Right kidney (tissue), 9 donors: ENCODE data around the gene PTPN18.
"Not testable (repeated sequence)": the region's sequence is repeated elsewhere in the genome, so short reads cannot be mapped to it uniquely, and the experiment has no call there.

Experiments used
- DNase-seq: peaks from one replicate; pipeline ENCODE4 v3.0.0-alpha.2; 2016
- long read RNA-seq, 8 donors: transcript quantifications; one replicate each; lab custom pipeline, GENCODE V29; 2026

Gene PTPN18, protein sequence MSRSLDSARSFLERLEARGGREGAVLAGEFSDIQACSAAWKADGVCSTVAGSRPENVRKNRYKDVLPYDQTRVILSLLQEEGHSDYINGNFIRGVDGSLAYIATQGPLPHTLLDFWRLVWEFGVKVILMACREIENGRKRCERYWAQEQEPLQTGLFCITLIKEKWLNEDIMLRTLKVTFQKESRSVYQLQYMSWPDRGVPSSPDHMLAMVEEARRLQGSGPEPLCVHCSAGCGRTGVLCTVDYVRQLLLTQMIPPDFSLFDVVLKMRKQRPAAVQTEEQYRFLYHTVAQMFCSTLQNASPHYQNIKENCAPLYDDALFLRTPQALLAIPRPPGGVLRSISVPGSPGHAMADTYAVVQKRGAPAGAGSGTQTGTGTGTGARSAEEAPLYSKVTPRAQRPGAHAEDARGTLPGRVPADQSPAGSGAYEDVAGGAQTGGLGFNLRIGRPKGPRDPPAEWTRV
- long read RNA-seq, donor 1, partial matches to known transcripts: 0 of 6 reads
- long read RNA-seq, donor 1, other reads (novel, unspliced or antisense): 0 of 6 reads
- long read RNA-seq, donor 2, partial matches to known transcripts: 0 of 6 reads
- long read RNA-seq, donor 2, other reads (novel, unspliced or antisense): 0 of 6 reads
- long read RNA-seq, donor 3, partial matches to known transcripts: 0 of 9 reads
- long read RNA-seq, donor 3, other reads (novel, unspliced or antisense): 0 of 9 reads
- long read RNA-seq, donor 4, transcript PTPN18-211 (3 exons, 1,394 nt): major isoform, 8 of 13 reads
- long read RNA-seq, donor 4, transcript PTPN18-207 (2 exons, 1,717 nt): minor isoform, 5 of 13 reads
- long read RNA-seq, donor 4, partial matches to known transcripts: 0 of 13 reads
- long read RNA-seq, donor 4, other reads (novel, unspliced or antisense): 0 of 13 reads
- long read RNA-seq, donor 5, partial matches to known transcripts: 0 of 8 reads
- long read RNA-seq, donor 5, other reads (novel, unspliced or antisense): 0 of 8 reads
- long read RNA-seq, donor 6, partial matches to known transcripts: 11 of 18 reads
- long read RNA-seq, donor 6, other reads (novel, unspliced or antisense): 0 of 18 reads
- long read RNA-seq, donor 7, partial matches to known transcripts: 50 of 59 reads
- long read RNA-seq, donor 7, other reads (novel, unspliced or antisense): 0 of 59 reads
- long read RNA-seq, donor 8, transcript PTPN18-207 (2 exons, 1,717 nt): major isoform, 5 of 8 reads
- long read RNA-seq, donor 8, partial matches to known transcripts: 0 of 8 reads
- long read RNA-seq, donor 8, other reads (novel, unspliced or antisense): 0 of 8 reads

DNA sequence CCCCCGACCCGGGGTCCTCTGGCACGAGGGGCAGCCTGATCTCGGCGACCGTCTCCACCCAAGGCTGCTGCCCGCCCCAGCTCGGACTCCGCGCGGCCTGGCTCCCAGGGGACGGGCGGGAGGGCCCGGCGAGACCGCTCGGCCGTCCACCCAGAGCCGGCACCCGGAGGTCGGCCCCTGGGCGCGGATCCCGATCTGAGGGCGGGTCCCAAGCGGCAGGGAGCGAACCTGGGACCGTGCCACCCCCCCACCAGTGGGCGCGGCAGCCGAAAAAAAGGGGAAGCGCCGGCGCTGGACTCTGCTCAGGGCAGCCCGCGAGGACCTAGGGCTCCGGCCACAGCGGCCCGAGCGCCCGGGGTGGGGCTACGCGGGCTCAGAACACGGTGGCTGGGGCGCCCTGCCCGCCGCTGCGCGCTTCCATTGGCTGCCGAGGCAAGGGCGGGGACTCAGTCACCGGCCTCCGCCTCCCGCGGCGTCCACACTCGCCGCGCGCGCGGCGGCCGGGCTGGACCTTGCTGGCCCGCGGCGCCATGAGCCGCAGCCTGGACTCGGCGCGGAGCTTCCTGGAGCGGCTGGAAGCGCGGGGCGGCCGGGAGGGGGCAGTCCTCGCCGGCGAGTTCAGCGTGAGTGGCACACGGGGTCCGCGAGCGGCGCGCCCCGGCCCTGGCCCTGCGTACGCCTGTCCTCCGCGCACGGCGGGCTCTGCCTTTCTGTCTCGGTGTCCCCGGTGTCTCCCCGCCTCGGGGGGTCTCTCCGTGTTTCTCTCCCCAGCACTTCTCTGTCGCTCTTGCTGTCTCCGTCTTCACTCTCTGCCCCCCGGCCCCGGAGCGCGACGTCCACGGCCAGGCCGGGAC lies at the start of gene PTPN18:
PTPN18 (plus strand) TSS at position 479 of the 854 bp plus-strand sequence; CDS start at position 531, 52 bp downstream.
- DNase-seq: peak; percentile 87

DNA sequence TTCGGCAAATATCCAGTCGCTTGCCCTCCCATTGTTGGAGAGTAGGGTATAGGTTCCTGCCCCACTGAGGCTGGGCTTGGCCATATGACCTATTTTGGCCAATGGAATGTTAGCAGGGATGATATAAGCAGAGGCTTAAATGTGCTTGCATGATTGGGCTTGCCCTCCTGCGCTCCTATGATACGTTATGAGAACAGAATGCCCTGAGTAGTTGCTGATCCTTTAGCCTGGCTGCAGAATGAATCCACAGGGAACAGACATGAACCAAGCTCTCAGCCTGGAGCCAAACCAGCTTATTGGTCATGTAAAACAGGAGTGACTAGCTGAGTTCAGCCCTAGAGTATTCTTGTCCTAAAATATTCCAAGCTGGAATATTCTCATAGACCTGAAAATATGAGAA lies 48.0 kb upstream of the PTPN18 start:
- DNase-seq: no peak

DNA sequence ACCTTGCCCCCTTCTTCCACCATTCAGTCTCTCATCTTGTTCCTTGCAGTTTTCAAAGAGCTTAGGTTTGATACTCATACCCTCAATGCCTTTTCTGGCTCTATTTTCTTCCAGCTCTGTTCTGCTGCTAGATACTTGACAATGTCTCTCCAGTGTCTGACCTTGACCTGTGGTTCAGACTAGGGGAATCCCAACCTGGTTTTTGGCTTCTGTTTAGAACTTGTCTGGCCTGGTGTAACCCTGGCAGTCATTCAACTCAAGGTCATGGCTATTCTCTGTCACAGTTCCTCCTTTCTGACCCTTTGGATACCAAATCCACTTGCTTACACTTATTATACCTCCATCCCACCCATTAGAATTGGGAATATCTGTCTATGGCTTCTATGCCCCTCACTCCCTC lies 45.0 kb upstream of the PTPN18 start:
- DNase-seq: no peak

DNA sequence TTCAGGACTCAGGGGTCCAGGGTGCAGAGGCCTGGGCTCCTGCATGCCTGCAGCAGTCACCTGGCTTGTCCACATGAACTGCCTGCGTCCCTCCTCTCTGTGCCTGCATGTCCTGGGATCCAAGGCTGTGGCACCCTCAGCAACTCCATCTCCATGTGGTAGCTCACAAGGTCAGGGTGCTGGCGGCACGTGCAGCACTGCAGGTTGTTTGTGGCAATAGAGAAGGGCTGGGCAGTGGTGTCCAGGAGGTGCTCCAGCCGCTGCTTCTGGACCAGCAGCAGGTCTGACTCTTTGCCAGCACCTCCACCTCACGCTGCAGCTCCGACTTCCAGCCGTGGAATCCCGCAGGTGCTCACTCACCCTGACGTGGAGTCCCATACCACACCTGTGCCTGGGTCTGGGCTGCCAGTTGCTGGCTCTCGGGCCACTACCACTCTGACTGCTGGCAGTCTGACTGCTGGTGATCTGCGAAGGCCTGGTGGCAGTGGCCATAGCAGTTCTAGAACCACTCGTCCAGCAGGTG lies 42.0 kb upstream of the PTPN18 start:
- DNase-seq: no peak

DNA sequence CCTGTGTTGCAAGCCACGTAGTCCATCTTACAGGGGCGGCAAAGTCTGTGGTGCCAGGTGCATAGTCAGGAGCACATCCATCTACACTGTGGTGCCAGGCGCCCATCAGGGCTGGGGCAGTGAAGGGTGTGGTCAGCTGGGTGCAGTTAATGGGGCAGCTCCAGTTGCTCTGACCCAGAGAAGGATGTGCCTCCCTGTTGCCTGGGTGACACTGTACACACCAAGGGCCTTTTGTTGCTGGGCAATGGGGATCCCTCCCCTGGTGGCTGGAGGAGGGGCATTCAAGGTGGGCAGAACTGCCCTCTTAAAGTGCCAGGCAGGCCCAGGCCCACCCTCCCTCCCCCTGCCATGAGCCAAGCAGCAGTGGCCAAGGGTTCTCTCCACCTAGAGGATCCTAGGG lies 41.5 kb upstream of the PTPN18 start:
- no peak for DNase-seq

DNA sequence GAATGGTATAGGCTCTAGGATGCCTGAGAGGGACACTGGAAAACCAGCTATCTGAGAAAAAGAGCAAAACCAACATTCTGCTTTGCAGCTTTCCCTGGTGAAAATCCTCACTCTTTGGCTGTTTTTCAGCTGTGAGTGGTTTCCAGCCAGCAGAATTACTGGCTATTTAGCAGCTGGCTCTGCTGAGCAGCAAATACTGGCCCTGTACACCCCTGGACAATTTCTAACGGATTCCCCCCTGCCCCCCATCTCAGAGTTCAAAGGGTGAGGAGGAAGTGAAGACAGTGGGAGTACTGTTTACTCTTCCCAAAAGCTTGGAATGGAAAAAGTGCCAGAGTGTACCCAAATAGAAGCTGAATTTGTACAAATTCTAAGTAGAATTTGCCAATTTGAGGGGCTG lies 39.3 kb upstream of the PTPN18 start:
- DNase-seq: no peak

- DNase-seq: no peak
Measured at GRCh38 chr2:130318906-130319305, 37.0 kb upstream of the PTPN18 start.

GRCh38 chr2:130319536-130319935 lies 36.3 kb upstream of the PTPN18 start:
- DNase-seq: no peak

DNA sequence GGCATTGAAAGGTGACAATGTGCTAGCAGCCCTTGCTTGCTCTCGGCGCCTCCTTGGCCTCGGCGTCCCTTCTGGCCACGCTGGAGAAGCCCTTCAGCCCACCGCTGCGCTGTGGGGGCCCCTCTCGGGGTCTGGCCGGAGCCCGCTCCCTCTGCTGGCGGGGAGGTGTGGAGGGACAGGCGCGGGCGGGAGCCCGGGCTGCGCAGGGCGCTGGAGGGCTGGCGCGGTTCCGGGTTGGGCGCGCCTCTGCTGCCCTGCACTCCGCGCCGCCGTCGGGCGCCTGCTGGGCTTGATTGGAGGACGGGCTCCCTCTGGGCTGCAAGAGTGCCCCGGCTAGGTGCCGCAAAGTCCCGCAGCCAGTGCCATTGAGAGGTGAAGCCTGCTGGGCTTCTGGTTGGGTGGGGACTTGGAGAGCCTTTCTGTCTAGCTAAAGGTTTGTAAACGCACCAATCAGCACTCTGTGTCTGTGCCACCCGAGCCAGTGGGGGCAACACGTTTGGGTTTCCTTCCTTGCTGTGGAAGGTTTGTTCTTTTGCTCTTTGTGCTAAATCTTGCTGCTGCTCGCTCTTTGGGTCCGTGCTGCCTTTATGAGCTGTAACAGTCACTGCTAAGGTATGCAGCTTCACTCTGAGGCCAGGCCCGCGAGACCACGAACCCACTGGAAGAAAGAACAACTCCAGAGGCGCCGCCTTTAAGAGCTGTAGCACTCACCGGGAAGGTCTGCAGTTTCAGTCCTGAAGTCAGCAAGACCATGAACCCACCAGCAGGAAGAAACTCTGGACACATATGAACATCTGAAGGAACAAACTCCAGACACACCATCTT lies 27.9 kb upstream of the PTPN18 start:
- DNase-seq: no peak

- DNase-seq: no peak
Measured at GRCh38 chr2:130328710-130329109, 27.1 kb upstream of the PTPN18 start.

- peak; percentile 73 for DNase-seq
Measured at GRCh38 chr2:130332271-130333073, 23.4 kb upstream of the PTPN18 start.

- DNase-seq: not testable (repeated sequence)
Measured at GRCh38 chr2:130333253-130333652, 22.6 kb upstream of the PTPN18 start.

DNA sequence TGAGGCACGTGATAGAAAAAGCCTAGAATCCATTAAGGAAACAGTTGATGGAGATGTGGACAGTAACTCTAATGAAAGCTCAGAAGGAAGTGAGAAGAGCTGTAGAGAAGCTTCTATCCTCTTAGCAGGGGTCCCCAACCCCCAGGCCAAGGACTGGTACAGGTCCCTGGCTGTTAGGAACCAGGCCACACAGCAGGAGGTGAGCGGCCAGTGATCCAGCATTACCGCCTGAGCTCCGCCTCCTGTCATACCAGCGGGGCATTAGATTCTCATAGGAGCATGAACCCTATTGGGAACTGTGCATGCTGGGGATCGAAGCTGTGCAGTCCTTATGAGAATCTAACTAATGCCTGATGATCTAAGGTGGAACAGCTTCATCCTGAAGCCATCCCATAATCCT lies 21.8 kb upstream of the PTPN18 start:
- DNase-seq: no peak

- DNase-seq: no peak
Measured at GRCh38 chr2:130335226-130335625, 20.6 kb upstream of the PTPN18 start.

- no peak for DNase-seq
Measured at GRCh38 chr2:130336150-130336876, 19.5 kb upstream of the PTPN18 start.

DNA sequence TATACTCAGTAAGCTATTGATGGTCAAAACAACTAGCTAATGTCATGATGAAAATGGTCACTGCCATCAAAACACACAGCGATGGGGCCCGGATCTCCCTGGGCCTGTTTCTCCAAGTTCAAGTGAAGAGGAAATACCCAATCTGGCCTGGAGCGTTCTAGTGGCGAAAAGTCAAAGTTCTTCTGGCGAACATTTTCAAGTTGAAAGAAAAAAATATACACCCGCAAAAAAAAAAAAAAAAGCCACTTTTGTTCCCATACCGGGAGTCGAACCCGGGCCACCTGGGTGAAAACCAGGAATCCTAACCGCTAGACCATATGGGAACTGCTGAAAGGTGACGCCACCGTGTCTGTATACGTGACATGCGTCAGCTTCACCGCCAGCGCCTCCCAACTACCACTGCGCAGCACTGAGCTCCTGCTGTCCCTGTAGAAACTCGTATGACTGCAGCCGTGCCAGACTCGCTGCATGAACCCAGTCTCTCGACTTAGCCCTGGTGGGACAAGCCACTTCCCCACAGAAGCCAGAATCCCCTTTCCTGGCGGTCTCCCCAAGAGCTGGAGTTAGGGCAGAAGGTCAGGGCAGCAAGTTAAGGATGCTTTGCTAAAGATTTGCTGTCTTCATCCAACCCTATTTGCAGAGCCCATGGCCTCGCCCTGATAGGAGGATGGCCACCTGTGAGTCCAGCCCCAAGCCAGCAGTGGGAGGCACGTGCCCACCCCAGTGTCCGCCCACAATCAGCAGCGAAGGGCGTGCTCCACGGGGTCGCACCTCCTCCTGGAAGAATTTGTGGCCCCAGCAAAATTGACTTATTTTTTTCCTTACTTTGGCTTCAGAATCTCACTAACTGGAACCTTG lies 18.8 kb upstream of the PTPN18 start:
- DNase-seq: peak; percentile 80

- DNase-seq: no peak
Measured at GRCh38 chr2:130337735-130338325, 18.0 kb upstream of the PTPN18 start.
